OCI-LY1 (cell line): Measurements from ENCODE around the gene DPF3.

Source experiments
- EZH2 ChIP-seq: fragments of 200-600 bp; sonication (generic), shearing (Covaris generic); IDR thresholded peaks from 2 replicates; pipeline ENCODE4 v1.8.0; 2017; ENCODE audit warnings: borderline replicate concordance, mixed run types, mild to moderate bottlenecking, antibody characterized with exemption, low read length, moderate library complexity, mixed read lengths
- TF ChIP-seq, protein P1 (sequence below): fragments of 200-600 bp; sonication (generic), shearing (Covaris generic); IDR thresholded peaks from 2 replicates; pipeline ENCODE4 v1.5.1; 2017; ENCODE audit warnings: mild to moderate bottlenecking, antibody characterized with exemption, low read length, moderate library complexity, mixed read lengths

DNA sequence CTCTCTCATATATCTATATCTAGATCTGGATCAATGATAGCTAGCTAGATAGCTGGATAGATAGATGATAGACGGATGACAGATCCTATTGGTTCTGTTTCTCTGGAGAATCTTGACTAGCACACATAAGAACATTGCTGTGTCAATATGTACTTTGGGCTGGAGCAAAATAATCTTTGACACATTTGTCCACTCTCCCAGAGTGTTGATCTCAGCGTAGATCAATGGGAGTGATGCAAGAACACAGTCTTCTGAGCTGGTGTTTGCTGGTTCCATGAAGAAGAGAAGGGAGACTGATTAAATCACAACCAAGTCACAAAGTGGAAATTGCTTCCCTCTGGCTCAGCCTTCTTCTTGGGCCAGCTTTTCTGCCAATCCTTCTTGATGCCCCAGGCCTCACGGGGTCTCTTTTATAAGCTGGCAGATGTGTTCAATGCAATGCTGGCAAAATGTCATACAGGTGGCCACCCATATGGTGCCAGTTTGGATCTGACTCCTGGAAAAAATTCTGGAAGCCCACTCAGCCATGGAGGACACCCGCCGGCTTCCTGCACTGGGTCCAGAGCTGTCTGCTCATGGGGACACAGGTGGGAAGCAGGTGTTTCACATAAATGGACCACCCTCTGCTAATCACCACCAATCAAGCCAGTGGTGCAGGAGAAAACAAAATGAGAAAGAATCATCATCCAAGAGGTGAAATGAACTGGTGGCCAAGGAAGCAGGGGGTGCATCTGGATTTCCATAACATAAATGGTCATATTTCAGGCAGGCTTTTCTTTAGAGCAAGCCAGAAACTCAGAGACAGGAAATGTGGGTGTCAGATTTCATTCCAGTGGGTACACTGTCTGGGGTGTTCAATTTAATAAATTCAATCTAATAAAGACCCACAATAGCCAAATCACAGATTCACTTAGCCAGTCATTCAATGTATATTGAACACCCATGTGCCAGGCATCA lies 310.3 kb downstream of the DPF3 start:
- TF ChIP-seq, protein P1, sequence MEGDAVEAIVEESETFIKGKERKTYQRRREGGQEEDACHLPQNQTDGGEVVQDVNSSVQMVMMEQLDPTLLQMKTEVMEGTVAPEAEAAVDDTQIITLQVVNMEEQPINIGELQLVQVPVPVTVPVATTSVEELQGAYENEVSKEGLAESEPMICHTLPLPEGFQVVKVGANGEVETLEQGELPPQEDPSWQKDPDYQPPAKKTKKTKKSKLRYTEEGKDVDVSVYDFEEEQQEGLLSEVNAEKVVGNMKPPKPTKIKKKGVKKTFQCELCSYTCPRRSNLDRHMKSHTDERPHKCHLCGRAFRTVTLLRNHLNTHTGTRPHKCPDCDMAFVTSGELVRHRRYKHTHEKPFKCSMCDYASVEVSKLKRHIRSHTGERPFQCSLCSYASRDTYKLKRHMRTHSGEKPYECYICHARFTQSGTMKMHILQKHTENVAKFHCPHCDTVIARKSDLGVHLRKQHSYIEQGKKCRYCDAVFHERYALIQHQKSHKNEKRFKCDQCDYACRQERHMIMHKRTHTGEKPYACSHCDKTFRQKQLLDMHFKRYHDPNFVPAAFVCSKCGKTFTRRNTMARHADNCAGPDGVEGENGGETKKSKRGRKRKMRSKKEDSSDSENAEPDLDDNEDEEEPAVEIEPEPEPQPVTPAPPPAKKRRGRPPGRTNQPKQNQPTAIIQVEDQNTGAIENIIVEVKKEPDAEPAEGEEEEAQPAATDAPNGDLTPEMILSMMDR = no peak
- TF ChIP-seq EZH2 = no peak
